ENCODE measurements around the gene RBM38. TPM values are rescaled to one million over a fixed set of nuclear protein-coding genes. Genes with fewer than 3 reads are reported as not detected.

The RBM38 gene
- total RNA-seq, 6 experiments from 2014 or later, result 3.7 to 5.7 (median 4.6) TPM

GRCh38 chr20:57409316-57409671 is 18.1 kb downstream of the RBM38 start:
- H3K9me3 Mint-ChIP-seq, result no peaks in the 10 kb centered on the region

GRCh38 chr20:57409672-57410397 is 18.6 kb downstream of the RBM38 start:
- H3K36me3 Mint-ChIP-seq (ENCODE audit: low read depth), result no peaks in the 10 kb centered on the region
- no peaks in the 10 kb centered on the region for H3K4me1 Mint-ChIP-seq (ENCODE audit: low read depth)
- H3K27ac Mint-ChIP-seq, result no peak overlapping the region
- DNase-seq, result no peak
- H3K27me3 Mint-ChIP-seq (ENCODE audit: insufficient read depth), result peaks cover 10% of the 10 kb centered on the region
- TF ChIP-seq, protein P1, sequence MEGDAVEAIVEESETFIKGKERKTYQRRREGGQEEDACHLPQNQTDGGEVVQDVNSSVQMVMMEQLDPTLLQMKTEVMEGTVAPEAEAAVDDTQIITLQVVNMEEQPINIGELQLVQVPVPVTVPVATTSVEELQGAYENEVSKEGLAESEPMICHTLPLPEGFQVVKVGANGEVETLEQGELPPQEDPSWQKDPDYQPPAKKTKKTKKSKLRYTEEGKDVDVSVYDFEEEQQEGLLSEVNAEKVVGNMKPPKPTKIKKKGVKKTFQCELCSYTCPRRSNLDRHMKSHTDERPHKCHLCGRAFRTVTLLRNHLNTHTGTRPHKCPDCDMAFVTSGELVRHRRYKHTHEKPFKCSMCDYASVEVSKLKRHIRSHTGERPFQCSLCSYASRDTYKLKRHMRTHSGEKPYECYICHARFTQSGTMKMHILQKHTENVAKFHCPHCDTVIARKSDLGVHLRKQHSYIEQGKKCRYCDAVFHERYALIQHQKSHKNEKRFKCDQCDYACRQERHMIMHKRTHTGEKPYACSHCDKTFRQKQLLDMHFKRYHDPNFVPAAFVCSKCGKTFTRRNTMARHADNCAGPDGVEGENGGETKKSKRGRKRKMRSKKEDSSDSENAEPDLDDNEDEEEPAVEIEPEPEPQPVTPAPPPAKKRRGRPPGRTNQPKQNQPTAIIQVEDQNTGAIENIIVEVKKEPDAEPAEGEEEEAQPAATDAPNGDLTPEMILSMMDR (IDR thresholded peaks at IDR 0.05), result no peak
- H3K4me3 Mint-ChIP-seq, result no peak overlapping the region
- H3K9me3 Mint-ChIP-seq, result no peaks in the 10 kb centered on the region

More at GRCh38 chr20:57409316-57409671, 18.1 kb downstream of the RBM38 start:
- Mint-ChIP-seq H3K27ac (no peak overlapping the region), H3K4me1 (ENCODE audit: low read depth) (no peaks in the 10 kb centered on the region), H3K36me3 (ENCODE audit: low read depth) (no peaks in the 10 kb centered on the region), H3K27me3 (ENCODE audit: insufficient read depth) (peaks cover 10% of the 10 kb centered on the region), H3K4me3 (no peak overlapping the region)
- TF ChIP-seq, protein P1 (IDR thresholded peaks at IDR 0.05), result no peak
- DNase-seq, result no peak

DNA sequence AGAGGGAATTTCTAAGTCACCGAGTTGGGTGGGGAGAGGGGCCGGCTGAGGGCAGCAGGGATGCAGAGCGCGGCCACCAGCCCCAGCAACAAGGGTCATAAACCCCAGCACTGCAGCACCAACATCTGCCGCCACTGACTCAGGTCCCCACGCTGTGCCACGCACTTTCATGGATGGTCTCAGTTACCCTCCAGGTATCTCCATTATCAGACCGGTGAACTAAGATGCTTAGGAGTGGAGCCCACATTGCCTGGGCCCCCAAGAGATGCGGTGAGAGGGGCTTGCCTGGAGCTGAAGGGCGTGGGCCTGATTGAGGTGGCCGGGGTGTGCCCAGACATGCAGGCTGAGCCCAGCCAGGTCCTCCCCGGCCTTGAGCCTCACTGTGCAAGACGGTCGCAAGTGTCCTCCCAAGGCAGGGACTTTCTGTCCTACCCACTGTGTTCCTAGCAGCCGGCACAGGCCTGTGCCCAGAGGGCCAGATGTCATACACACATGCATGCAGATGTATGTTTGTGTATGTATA is 19.3 kb downstream of the RBM38 start:
- Mint-ChIP-seq H3K27me3 (ENCODE audit: insufficient read depth) (peaks cover 8% of the 10 kb centered on the region), H3K36me3 (ENCODE audit: low read depth) (no peaks in the 10 kb centered on the region)
- TF ChIP-seq, protein P1 (IDR thresholded peaks at IDR 0.05), result no peak

GRCh38 chr20:57410924-57411323 is 19.7 kb downstream of the RBM38 start:
- Mint-ChIP-seq H3K4me3 (no peak overlapping the region), H3K27ac (no peak overlapping the region), H3K9me3 (no peaks in the 10 kb centered on the region), H3K27me3 (ENCODE audit: insufficient read depth) (peaks cover 11% of the 10 kb centered on the region), H3K4me1 (ENCODE audit: low read depth) (no peaks in the 10 kb centered on the region), H3K36me3 (ENCODE audit: low read depth) (no peaks in the 10 kb centered on the region)
- TF ChIP-seq, protein P1 (IDR thresholded peaks at IDR 0.05), result no peak
- no peak for DNase-seq

More for the DNA sequence above, 19.3 kb downstream of the RBM38 start:
- no peak for DNase-seq
- no peaks in the 10 kb centered on the region for H3K4me1 Mint-ChIP-seq (ENCODE audit: low read depth)
- no peak overlapping the region for H3K27ac Mint-ChIP-seq
- no peak overlapping the region for H3K4me3 Mint-ChIP-seq
- no peaks in the 10 kb centered on the region for H3K9me3 Mint-ChIP-seq

DNA sequence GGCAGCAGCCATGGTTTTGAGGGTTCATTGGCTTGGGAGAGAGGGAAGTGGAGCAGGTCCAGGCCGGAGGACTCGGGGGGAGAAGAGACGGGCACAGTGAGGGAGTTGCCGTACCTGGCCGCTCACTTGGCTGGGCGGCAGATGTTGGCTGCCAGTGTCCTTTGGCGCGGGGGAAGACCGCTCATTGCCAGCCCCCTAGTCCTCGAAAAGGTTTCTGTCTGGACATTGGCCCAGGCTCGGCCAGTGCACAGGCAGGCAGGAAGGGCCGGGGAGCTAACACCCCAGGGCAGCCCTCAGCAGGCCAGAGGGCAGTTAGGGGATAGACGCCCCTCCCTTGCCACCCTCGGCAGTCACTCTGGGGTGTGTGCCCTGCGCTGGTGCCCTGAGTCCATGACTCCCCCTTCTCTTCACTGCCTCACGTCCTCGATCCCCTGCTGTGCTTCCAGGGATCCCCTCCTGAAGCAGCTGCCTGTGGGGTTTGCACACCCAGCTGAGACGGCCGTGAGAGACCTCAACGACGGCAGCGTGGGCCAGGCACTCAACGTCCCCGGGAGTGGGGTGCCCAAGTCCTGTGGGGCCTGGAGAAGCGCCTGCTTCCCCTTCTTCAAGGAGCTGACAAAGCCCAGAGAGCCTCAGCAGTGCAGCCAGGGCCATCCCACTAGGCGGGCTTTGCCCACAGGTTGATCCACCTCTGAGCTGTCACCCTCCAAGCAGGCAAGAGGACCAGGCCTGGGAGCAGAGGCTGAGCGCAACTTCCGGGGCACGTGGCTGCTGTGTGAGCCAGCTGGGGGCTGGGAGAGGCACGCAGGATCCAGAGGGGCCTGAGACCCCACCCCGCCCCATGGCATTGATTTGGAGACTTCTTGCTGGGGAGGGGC is 20.4 kb downstream of the RBM38 start:
- no peaks in the 10 kb centered on the region for H3K36me3 Mint-ChIP-seq (ENCODE audit: low read depth)
- peaks cover 12% of the 10 kb centered on the region for H3K27me3 Mint-ChIP-seq (ENCODE audit: insufficient read depth)
- TF ChIP-seq, protein P1 (IDR thresholded peaks at IDR 0.05), result no peak
- H3K9me3 Mint-ChIP-seq, result no peaks in the 10 kb centered on the region
- H3K4me3 Mint-ChIP-seq, result no peak overlapping the region
- no peak overlapping the region for H3K27ac Mint-ChIP-seq
- H3K4me1 Mint-ChIP-seq (ENCODE audit: low read depth), result no peaks in the 10 kb centered on the region
- no peak for DNase-seq

Measured in HFFc6 (cell line).